Measurements from ENCODE around the gene TSPAN9.

DNA sequence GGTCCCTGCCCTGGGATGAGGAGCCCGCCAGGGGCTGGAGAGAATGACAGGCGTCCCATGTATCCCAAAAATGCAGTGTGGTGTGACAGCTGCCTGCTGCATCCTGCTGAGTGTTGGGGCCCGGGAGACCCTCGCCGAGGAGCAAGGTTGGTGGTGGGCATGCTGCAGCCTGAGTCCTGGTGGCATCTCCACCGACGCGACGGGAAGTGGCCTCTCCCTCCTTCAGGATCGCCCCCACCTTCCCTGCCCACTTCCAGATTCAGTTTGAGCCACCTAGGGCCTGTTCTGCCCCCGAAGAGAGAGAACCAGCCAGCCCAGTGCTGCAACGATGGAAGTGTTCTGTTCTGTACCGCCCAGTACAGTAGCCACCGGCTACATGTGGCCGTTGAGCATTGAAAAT, 70.1 kb downstream of the TSPAN9 start:
- TF ChIP-seq SMC3 (IDR thresholded peaks at IDR 0.05; ENCODE audit: low read depth, low read length) (no peak), POLR2A (IDR thresholded peaks at IDR 0.05; ENCODE audit: low read depth, low read length) (no peak), MAZ (IDR thresholded peaks at IDR 0.05; ENCODE audit: borderline replicate concordance, low read depth, low read length) (no peak), RAD21 (IDR thresholded peaks at IDR 0.05; ENCODE audit: low read length) (no peak)
- TF ChIP-seq, protein P1, sequence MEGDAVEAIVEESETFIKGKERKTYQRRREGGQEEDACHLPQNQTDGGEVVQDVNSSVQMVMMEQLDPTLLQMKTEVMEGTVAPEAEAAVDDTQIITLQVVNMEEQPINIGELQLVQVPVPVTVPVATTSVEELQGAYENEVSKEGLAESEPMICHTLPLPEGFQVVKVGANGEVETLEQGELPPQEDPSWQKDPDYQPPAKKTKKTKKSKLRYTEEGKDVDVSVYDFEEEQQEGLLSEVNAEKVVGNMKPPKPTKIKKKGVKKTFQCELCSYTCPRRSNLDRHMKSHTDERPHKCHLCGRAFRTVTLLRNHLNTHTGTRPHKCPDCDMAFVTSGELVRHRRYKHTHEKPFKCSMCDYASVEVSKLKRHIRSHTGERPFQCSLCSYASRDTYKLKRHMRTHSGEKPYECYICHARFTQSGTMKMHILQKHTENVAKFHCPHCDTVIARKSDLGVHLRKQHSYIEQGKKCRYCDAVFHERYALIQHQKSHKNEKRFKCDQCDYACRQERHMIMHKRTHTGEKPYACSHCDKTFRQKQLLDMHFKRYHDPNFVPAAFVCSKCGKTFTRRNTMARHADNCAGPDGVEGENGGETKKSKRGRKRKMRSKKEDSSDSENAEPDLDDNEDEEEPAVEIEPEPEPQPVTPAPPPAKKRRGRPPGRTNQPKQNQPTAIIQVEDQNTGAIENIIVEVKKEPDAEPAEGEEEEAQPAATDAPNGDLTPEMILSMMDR (conservative IDR thresholded peaks at IDR 0.05; ENCODE audit: low read depth, low read length) = no peak
- TF ChIP-seq, protein P2, sequence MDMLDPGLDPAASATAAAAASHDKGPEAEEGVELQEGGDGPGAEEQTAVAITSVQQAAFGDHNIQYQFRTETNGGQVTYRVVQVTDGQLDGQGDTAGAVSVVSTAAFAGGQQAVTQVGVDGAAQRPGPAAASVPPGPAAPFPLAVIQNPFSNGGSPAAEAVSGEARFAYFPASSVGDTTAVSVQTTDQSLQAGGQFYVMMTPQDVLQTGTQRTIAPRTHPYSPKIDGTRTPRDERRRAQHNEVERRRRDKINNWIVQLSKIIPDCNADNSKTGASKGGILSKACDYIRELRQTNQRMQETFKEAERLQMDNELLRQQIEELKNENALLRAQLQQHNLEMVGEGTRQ (IDR thresholded peaks at IDR 0.05; ENCODE audit: low read depth, low read length) = no peak
